NT2/D1 (cell line): ENCODE measurements around the gene BICDL1.

Source experiments
- SUZ12 ChIP-seq: IDR thresholded peaks from 2 replicates; pipeline ENCODE4 v1.6.1; 2011; ENCODE audit not compliant: insufficient read length, insufficient read depth; ENCODE audit errors: extremely low read depth
- YY1 ChIP-seq: IDR thresholded peaks from 2 replicates; pipeline ENCODE4 v1.6.1; 2011; ENCODE audit not compliant: insufficient read length, insufficient read depth
- ZNF274 ChIP-seq: IDR thresholded peaks from 2 replicates; pipeline ENCODE4 v1.6.1; 2011; ENCODE audit warnings: mild to moderate bottlenecking, low read depth, low read length

GRCh38 chr12:120132054-120132836 lies 143.2 kb downstream of the BICDL1 start:
- TF ChIP-seq SUZ12 (no peak), ZNF274 (no peak), YY1 (no peak)
